ENCODE data around the gene ANKRD66.
"Not testable (repeated sequence)": the region's sequence is repeated elsewhere in the genome, so short reads cannot be mapped to it uniquely, and the experiment has no call there.

Gene ANKRD66

DNA sequence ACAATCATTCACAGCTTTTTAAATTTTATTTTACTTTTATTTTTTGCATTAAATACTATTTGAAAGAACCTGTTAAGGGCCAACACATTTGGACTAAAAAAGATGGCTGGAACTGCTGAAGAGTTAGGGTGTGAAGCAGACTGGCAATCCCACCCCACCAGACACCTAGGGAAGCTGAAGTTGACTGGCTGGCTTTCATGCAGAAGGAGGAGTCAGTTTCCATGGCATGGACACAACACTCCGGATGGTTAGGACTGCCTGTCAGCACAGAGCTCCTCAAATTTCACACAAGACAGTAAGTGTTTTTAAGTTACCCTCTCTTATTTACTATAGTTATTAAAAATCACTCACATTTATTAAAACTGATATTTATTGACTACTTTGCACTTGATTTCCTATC lies at the start of gene ANKRD66:
Gene ANKRD66, plus strand, starts transcription at position 238 of the 400 bp plus-strand sequence. CDS start 5,016 bp downstream, outside the sequence.
- DNase-seq (ENCODE audit: low read depth): no peak

DNA sequence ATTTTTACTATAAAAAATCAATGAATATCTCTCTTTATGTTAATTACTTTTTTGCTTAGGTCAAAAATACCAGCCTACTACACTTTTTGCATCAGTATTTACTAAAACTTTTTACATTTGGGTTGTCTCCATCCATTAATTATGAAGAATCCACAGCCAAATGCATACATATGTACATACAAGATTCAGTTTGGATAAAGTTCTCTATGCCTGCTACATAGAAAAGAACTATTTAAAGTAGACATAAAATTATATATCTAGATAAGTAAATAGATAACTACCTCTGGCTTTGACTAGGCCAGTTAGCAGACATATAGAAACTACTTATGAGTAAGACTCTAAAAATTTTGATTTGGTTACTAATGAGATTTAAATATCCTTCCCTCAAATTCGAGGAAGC lies 46.8 kb upstream of the ANKRD66 start:
- no peak for DNase-seq (ENCODE audit: low read depth)

DNA sequence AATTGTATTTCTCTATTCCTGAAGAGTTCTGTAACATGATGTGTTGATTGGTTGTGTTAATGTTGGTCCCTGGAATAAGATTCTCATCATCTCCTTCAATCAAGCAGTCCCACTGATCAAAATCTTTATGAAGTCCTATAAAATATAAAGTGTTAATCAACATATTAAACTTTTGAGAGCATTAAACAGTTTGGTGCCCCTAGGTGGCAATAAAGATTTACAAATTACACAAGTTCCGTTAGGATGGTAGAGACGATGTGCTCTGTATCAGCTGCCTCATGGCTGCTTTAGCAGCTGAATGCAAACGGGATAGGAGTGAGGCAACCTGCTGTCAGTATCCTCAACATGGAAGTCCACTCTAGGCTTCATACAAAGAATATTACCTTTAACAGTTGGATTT lies 42.2 kb upstream of the ANKRD66 start:
- DNase-seq (ENCODE audit: low read depth): no peak

DNA sequence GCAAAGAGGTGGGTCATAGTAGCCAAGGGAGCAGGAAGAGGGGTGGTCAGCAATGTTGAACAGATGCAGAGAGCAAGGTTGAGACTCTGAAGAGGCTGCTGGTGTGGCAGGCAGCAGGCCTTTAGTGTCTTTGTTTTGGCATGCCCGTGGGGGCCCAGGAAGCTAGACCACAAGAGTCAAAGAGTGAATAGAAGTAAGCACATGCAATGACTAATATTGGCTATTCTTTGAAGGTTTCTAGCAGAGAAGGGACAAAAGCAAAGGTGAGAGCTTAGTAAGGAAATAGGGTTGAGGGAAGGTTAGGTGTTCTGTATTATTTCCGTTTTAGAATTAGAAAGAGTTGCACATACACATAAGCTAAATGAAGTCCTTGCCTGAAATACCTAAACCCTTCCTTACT lies 40.3 kb upstream of the ANKRD66 start:
- DNase-seq (ENCODE audit: low read depth): no peak

DNA sequence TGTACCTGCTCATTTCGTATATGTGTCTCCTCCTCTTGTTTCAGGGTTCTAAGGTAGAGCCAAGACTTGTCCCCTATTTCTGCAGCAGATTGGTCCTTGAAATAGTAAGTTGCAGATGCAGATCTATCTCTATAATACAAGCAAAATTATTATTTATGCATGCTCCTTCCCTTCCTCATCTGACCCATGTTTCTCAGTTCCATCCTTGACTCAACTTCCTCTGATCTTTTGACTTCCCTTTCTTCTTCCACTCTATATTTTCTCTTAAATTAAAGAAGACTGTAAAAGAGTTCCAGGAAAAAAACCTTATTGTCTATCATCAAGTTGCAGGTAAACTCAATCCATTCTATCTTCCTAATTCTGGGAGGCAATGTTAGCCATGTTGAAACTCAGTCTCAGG lies 35.2 kb upstream of the ANKRD66 start:
- DNase-seq (ENCODE audit: low read depth): no peak

DNA sequence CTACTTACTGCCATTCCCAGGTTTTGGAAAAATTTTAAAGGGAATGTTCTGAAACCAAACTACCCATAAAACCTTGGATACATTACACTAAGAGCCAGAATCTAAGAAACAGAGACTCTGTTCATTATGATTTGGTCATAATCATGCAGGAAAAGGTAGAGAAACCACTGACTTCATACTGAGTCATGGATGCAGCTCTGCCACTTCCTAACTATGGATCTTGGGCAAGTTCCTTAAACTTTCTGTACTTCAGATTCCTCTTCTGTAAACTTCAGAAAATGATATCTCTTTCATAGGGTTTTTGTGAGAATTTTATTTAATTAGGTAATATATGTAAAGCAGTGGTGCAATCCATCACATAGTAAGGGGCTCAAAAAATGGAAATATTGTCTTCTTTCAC lies 31.6 kb upstream of the ANKRD66 start:
- DNase-seq (ENCODE audit: low read depth): no peak

DNA sequence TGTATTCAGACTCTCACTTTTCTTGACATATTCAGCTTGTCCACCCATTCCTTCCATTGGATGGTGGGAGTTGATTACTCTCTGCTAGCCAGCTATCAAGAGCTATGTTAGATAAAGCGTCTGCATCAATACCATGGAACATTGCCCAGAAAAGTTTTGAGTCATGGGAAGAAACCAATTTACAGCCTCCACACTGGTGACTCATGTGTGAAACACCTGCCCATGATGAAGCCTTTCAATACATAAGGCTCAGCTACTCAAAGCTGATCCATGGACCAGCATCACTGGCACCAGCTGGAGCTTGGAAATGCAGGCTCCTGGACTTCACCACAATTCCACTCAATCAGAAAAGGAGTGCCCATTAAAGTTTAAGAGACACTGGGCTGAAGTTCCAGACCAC lies 27.6 kb upstream of the ANKRD66 start:
- no peak for DNase-seq (ENCODE audit: low read depth)

DNA sequence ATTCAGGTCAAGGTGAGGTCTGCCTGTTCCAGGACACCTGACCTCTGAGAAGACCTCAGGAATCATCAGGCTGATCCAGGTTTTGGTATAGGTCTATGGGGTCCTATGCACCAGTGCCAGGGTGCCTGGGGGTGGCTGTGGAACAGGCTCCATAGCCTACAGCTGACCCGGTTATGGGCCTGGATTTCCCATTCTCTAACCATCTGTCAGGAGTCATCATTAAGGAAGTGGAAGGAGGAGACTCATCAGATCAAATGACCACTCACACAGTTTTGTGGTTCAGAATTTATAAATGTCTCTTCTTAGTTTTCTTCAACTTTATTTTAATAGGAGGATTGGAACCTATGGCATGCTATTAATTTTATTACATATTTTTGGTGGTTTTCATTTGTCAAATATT lies 26.3 kb upstream of the ANKRD66 start:
- DNase-seq (ENCODE audit: low read depth): no peak

DNA sequence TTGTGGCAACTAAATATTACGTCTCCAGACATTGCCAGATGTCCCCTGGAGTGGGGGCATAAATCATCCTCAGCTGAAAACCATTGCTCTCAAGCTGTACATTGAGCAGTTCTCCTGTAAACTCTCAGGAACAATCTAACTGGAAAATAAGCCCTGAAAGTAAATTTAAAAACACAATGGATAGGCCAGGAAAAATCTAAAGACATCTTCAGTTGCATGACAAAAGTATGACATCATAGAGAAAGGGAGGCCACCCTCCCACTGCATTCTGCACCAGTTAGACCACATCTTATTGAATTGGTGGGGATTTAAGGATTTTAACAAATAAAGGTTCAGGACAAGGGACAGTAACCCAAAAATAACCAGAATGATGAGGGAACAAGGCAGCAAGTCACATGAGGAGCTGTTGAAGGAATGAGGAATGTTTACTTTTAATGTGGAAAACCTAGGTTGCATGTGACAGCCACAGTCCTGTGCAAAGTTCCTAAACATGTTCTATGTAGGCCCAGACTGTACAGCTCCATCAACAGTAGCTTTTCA lies 16.9 kb upstream of the ANKRD66 start:
- no peak for DNase-seq (ENCODE audit: low read depth)

DNA sequence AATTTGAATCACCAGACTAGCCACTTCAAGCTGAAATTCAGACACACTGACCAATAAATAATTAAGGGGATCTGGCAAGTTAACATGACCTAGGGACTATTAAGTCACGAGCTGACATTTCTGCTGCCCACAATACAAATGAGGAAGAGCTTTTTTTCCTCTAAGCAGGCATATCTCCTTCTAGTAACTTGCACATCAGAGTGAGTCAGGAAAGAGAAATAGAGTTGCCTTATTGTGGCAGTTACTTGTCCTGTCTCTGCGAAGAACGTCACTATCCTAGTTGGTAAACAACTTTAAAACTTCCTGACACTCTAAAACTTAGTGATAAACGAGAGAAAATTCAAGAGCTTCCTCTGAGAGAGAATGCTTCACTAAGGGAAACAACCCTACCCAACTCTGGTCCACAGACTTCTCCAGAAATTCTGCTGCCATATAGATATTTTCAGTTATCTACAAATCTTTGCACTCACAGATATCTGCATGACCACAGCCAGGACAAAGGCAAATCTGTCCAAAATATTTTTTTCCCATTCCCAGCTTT lies 15.7 kb upstream of the ANKRD66 start:
- DNase-seq (ENCODE audit: low read depth): no peak

DNA sequence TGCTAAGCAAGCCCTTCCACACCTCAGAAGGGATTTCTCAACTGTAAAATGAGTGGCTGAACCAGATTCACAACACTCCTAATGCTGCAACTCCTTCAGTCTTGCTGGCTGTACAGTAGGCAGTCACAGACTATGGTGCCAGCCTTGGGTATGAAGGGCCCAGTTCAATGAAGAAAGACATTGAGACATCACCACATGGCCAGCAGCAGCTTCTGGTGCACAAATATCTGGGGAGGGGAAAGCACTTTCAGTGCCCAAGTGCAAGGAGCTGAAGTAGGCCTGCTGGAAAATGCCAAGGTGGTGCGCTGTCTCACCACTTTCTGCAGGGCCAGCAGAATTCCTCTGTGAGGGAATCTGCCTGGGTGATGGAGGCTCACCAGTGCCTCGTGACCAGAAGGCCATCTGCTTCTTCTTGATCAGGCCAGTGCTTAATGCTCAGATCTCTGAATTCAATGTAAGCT lies 13.4 kb upstream of the ANKRD66 start:
- DNase-seq (ENCODE audit: low read depth): no peak

DNA sequence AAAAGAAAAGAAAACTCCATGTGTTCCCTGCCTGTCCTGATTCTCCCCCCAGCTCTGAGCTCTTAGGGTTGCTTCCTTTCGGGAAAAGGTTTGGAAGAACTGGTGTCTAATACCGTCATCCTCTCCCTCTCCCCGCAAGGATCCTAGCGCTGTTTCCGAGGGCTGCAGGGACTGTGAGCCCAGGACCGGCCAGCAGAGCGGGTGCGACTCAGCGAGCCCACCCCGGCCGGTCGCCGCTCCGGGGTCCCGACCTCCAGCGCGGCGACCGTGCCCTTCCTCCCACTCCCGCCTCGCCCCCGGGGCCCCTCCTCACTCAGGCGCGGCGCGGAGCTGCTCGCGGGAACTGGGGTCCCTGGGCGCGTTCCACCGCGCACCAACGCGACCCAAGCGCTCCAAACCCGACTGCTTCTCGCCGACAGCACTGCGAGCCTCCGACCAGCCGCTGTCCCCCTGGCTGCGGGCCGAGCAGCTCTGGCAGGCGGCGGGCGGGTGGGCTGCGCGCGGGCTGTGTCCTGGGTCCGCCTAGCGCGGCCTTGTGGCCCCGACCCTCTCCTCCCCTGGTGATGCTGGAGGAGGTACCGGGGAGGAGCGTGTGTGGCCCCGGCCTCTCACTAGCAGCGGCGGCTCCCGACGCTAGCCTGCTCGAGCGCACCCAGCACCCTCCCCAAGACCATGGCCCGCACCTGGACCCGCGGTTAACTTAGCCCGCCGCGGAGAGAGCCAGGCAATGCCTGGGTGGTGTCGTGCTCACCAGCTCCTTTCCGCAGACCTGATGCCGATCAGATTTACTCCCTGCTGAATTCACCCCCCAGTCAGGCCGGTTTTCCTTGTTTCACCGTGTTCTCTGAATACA lies 11.6 kb upstream of the ANKRD66 start, which contains the start of gene PLA2G7:
Gene PLA2G7, minus strand, starts transcription at position 509 of the 853 bp plus-strand sequence. CDS start 12,484 bp downstream, outside the sequence.
- no peak for DNase-seq (ENCODE audit: low read depth)

DNA sequence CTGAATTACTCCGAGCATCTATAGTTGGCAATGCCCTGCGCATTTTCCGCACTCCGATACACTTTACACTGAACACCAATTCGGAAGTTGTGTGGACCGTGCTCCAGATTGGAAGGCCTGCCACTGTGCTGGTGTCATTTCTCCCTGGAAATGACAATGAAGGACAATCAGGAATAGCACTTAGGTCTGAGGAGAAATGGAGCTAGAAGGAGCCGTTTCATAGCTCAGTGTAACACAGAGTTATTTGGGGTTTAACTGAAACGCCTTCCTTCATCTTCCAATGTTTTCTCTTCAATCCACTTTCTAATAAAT lies 11.1 kb upstream of the ANKRD66 start:
- DNase-seq (ENCODE audit: low read depth): no peak

DNA sequence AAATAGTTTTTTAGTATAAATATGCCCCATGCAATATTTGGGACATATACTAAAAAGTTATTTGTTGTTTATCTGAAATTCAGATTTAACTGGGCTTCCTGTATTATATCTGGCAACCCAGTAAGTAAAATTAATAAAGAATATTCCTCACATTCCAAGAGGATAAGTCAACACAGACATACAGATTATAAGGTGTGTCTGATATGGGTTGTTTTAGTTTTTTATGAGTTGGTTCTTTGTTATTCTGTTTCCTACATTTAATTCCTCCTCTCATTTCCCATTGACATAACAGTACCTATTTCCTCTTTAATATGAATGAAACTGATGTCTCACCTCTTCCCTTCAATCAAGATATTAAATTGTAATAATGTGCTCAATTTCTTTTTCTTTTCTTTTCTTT lies 9.8 kb upstream of the ANKRD66 start:
- no peak for DNase-seq (ENCODE audit: low read depth)

DNA sequence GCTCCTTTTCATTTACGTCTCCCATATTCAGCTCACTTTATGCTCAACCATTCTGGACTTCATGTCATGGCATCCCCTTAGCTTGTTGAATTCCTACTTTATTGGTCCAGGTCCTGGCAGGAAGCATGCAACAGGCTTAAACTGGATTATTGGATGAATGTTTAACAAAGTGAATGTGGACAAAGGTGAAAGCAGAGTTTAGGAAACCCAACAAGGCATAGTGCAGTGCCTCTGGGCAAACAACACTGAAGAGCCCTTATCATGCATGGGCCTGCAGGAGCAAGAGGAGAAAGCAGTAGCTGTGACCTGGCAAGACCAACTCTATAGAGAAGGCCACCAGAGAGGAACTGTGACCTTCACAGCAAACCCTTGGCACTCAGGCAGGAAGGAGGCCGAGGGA lies 5.3 kb upstream of the ANKRD66 start:
- DNase-seq (ENCODE audit: low read depth): no peak

DNA sequence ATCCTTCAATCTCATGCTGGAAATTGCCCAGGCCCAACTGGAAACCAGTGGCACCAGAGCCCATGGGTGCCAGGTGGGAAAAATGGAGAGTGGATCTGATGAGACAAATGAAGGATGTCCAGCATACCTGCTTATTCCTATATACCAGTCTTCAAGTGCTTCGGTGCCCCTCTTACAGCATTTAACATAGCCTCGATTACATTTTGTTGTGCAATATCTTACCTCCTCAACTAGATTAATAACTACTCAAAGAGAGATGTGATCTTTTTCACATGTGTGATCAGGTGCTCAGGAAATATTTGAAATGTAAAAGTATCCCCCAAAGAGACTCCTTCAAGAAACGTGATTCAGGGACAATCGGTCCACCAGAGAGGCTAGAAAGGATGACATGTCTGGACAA lies 4.8 kb upstream of the ANKRD66 start:
- no peak for DNase-seq (ENCODE audit: low read depth)

DNA sequence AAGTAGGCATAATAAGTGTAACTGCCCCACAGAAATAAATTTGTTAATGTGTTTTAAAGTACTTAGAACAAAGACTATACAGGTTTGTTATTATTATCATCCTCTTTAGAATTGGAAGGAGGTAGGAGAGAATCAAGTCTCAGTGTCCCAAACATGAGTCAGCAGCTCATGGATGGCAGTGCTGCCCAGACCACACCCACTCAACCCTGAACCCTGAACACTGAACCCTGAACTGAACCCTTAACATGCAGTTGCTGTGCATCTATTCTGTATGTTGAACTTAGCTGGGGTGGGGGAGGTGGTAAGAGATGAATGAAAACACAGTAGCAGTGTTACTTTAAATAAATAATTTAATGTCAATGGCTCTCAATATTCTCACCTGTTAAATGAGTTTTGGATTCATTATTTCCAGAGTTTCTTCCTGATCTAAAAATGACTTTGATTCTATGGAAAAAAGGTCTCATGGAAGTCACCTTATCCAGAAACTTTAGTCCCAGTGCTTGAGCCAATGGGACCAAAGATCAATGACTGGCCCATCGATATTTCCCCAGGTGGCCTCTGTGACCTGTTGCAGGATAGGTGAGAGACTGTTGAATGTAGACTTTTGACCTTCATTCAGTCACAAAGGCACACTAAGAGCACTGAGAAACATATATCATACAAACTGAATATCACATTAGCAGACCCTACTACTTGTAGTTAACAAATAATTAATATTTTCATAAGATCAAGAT lies 3.1 kb upstream of the ANKRD66 start:
- no peak for DNase-seq (ENCODE audit: low read depth)

DNA sequence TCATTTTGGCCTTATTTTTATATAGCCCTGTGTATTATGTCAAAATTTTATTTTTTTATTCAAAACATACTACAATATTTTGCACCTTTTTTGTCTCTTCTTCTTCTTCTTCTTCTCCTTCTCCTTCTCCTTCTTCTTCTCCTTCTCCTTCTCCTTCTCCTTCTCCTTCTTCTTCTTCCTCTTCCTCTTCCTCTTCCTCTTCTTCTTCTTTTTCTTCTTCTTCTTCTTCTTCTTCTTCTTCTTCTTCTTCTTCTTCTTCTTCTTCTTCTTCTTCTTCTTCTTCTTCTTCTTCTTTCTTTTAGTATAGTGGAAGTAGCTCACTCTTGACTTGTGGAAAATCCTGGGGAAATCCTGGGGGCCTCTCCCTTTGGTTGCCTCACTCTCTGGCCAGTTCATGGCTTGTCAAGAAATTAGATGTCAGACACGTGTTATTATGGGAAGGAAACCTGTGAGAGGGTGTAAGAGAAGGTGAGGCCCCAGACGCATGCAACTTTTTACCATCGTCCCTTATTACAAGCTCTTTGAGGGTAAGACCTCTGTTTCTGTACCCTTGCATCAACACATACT lies 2.5 kb upstream of the ANKRD66 start:
- DNase-seq (ENCODE audit: low read depth): not testable (repeated sequence)

DNA sequence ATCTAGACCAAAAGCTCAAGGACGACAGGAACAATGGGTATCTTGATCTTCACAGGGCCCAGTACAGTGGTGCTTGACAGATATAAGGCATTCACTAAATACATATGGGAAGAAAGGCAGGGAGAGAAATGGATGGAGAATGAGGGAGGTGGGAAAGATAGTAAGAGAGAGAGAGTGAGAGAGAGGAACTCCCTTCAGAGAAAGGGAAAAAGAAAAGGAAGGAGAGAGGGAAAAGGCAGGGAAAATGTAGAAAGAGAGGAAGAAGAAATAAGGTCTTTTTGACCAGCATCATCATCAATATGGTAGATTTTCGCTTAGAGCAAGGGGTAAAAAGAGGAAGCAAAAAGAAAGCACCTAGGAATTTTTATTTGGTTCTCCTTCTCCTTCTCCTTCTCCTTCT lies 760 bp upstream of the ANKRD66 start:
- DNase-seq (ENCODE audit: low read depth): no peak

DNA sequence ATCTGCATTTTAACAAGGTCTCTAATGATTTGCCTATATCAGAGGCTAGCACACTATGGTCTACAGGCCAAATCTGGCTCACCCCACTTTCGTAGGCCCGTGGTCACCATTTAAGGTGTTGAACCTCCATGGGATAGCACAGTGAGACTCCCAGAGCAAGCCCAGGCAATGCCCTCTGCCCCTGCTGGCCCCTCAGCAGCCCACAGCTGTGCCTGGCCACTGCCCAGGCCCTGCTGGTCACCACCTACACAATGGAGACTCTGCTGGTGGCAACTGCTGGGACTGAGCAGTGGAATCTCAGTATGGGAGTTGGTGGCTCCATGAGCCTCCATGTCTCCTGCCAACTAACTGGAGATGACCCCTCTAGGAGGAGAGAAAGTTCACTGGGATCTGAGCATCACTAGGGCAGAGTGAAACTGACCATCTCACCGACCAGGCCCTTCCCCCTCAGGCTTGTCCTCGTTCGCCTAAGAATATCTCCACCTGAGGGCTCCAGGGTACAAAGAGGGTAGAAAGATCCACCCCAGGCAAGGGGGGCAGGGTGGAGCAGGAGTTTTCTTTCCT lies 2.3 kb downstream of the ANKRD66 start:
- DNase-seq (ENCODE audit: low read depth): no peak

DNA sequence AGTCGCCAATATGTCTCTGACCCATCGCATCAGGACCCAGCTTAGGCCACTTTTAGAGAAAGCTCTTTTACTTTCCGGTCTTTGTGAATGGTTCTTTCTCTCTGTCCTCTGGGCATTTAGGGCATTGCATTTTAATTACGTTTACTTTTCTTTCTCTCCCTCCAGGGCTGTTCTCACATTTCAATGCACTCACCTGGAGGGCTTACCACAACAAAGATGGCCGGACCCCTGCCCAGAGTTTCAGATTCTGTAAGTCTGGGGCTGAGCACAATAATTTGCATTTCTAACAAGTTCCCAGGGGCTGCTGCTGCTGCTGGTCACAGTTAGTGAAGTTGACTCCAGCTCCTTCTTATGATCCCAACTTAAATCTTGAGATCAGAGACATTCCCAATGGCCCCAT lies 3.0 kb downstream of the ANKRD66 start:
- no peak for DNase-seq (ENCODE audit: low read depth)

DNA sequence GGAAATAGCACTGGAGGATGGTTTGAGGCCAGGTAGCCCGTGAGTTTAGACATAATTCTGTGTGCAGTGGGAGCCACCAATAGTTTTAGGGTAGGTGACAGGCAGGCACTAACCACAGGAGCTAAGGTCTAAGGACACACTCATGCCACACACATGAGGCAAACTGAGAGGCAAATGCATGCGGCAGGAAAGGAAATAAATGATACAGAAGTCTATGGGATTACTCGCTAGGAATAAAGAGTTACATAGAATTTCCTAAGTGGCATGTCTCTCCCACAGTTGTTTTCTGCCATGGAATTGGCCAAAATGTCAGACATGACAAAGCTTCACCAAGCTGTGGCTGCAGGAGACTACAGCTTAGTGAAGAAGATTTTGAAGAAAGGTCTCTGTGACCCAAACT lies 4.9 kb downstream of the ANKRD66 start:
- no peak for DNase-seq (ENCODE audit: low read depth)

Data from T-helper 22 cell (primary cell).